Mammary epithelial cell (primary cell): ENCODE data around the gene MSANTD1.

Experiments used
- EZH2 ChIP-seq: IDR thresholded peaks from 2 replicates; pipeline ENCODE4 v1.6.1; 2012; ENCODE audit warnings: low read length, inconsistent platforms, borderline replicate concordance
- TF ChIP-seq, protein P1 (sequence below), 2 donors: IDR thresholded peaks in 1 of 2; conservative IDR thresholded peaks in 1 of 2; 2 replicates each; pipeline ENCODE4 v1.5.1; 2011 to 2012; ENCODE audit warnings: inconsistent platforms in 2 of 2, low read length in 2 of 2, mild to moderate bottlenecking in 2 of 2, control low read depth in 1 of 2, low read depth in 1 of 2; ENCODE audit not compliant: insufficient read depth in 1 of 2; ENCODE audit errors: extremely low read depth in 1 of 2

DNA sequence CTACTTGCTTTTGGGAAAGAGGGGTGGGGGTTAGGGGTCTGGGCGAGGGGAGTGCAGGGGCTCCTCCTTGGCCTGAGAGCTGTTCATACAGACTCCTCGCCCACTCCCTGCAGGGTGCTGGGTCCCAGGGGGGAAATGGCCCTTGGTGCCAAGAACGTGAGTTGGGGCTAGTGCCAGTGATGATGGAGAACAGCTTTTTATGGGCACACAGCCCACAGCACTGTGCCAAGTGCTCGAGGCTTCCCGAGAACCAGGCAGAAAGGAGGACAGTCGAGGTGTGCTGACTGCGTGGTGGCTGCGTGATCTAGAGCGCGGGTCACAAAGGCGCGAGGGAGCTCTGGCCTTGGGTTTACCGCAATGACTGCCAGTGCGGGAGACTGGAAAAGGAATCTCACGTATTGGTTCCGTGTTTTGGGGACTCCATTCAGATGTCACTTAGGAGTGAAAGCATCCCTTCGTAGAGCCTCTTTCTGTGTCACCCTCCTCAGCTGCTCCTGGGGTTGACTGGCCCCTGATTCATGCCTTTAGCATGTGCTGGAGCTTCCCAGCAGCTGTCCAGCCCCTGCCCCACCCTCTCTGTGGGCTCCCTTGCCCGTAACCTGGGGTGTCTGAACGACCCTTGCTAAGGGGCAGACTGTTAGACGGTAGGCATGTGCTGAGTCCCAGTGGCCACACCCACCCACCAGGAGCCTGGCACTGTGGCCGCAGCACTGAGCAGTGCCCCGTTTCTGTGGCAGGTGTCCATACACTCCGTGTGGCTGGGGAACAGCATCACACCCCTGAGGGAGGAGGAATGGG, 20.9 kb upstream of the MSANTD1 start:
- TF ChIP-seq, protein P1, sequence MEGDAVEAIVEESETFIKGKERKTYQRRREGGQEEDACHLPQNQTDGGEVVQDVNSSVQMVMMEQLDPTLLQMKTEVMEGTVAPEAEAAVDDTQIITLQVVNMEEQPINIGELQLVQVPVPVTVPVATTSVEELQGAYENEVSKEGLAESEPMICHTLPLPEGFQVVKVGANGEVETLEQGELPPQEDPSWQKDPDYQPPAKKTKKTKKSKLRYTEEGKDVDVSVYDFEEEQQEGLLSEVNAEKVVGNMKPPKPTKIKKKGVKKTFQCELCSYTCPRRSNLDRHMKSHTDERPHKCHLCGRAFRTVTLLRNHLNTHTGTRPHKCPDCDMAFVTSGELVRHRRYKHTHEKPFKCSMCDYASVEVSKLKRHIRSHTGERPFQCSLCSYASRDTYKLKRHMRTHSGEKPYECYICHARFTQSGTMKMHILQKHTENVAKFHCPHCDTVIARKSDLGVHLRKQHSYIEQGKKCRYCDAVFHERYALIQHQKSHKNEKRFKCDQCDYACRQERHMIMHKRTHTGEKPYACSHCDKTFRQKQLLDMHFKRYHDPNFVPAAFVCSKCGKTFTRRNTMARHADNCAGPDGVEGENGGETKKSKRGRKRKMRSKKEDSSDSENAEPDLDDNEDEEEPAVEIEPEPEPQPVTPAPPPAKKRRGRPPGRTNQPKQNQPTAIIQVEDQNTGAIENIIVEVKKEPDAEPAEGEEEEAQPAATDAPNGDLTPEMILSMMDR (conservative IDR thresholded peaks at IDR 0.05 in 1 of 2, IDR thresholded peaks at IDR 0.05 in 1 of 2; ENCODE audit: extremely low read depth in 1 of 2, insufficient read depth in 1 of 2, low read depth in 1 of 2, low read length in 2 of 2) = no peak
- no peak for TF ChIP-seq EZH2
